ENCODE results near the gene MDK. TPM values are rescaled to one million over a fixed set of nuclear protein-coding genes. Genes with fewer than 3 reads are reported as not detected.

MDK gene
- total RNA-seq, 3 donors from 2014 or later, result 103 to 672 (median 193) TPM

- H3K9me3 ChIP-seq, result no peaks in the 10 kb centered on the region
- no peak overlapping the region for H3K4me3 ChIP-seq
- DNase-seq (no peak), ATAC-seq (no peak)
- H3K4me1 ChIP-seq (ENCODE audit: low read depth), result peaks cover 14% of the 10 kb centered on the region
- intact Hi-C loops (cut with DNase I, micrococcal nuclease), result no loop called here
- no peaks in the 10 kb centered on the region for H3K36me3 ChIP-seq (ENCODE audit: low read depth)
- no peak for TF ChIP-seq CTCF (IDR thresholded peaks at IDR 0.05)
These were observed 47.3 kb upstream of the MDK start for GRCh38 chr11:46334211-46334610.

DNA sequence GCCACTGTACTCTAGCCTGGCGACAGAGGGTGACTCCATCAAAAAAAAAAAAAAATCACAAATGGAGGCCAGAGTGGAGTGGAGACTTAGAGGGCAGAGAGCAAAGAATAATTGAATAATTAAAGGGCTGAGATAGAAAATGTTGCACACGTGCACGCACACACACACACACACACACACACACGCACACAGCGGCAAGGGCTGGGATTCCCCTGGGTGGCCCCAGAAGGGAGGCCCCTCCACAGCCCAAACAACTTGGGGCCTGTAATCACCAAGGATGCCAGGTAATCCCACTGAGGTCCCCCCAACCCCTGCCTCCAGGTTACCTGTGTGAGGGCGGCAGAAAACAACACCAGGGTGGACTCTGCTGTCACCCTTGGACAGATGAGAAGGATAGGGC is 46.2 kb upstream of the MDK start:
- ATAC-seq (no peak), DNase-seq (no peak)
- no peak for TF ChIP-seq CTCF (IDR thresholded peaks at IDR 0.05)
- intact Hi-C loops (cut with DNase I, micrococcal nuclease), result no loop called here
- Histone ChIP-seq H3K36me3 (ENCODE audit: low read depth) (no peaks in the 10 kb centered on the region), H3K9me3 (no peaks in the 10 kb centered on the region), H3K4me3 (no peak overlapping the region), H3K4me1 (ENCODE audit: low read depth) (peaks cover 14% of the 10 kb centered on the region)

GRCh38 chr11:46335890-46336562 is 45.4 kb upstream of the MDK start:
- H3K9me3 ChIP-seq, result no peaks in the 10 kb centered on the region
- intact Hi-C loops (cut with DNase I, micrococcal nuclease), result no loop called here
- DNase-seq (no peak), ATAC-seq (peak; percentile 55)
- no peak for TF ChIP-seq CTCF (IDR thresholded peaks at IDR 0.05)
- H3K36me3 ChIP-seq (ENCODE audit: low read depth), result no peaks in the 10 kb centered on the region
- H3K4me3 ChIP-seq, result no peak overlapping the region
- H3K4me1 ChIP-seq (ENCODE audit: low read depth), result peaks cover 14% of the 10 kb centered on the region

GRCh38 chr11:46336563-46337180 is 44.8 kb upstream of the MDK start:
- H3K4me1 ChIP-seq (ENCODE audit: low read depth), result peaks cover 14% of the 10 kb centered on the region
- no peak for DNase-seq
- no peak overlapping the region for H3K4me3 ChIP-seq
- no peaks in the 10 kb centered on the region for H3K9me3 ChIP-seq
- TF ChIP-seq CTCF (IDR thresholded peaks at IDR 0.05), result no peak
- intact Hi-C loops (cut with DNase I, micrococcal nuclease), result no loop called here
- H3K36me3 ChIP-seq (ENCODE audit: low read depth), result no peaks in the 10 kb centered on the region
- ATAC-seq, result no peak

DNA sequence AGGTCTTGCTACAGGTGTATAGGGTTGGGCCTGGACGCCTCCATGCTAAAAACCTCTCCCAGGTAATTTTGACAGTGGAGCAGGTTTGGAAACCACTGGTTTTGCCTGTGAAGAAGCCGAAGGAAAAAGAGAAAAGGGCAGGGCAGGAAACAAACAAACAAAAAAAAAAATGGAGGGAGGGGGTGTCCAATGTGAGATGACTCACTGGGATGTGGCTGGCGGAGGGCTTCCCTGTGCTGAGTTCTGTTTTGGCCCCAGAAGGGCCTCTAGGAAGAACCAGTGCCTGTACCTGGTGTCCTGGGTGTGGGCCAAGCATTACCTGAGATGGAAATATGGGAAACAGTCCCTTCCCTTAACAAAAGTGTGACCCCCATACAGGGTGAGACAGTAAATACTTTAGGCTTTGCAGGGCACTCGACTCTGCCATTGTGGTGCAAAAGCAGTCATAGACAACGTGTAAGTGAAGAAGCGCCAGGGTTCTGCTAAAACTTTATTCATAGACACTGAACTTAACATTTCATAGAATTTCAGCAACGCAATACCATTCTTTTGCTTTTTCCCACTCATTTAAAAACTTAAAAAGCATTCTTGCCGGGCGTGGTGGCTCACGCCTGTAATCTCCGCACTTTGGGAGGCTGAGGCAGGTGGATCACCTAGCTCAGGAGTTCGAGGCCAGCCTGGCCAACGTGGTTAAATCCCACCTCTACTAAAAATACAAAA is 43.7 kb upstream of the MDK start:
- TF ChIP-seq CTCF (IDR thresholded peaks at IDR 0.05), result no peak
- H3K4me1 ChIP-seq (ENCODE audit: low read depth), result peaks cover 9% of the 10 kb centered on the region
- ATAC-seq (no peak), DNase-seq (no peak)
- H3K9me3 ChIP-seq, result no peaks in the 10 kb centered on the region
- no peaks in the 10 kb centered on the region for H3K36me3 ChIP-seq (ENCODE audit: low read depth)
- no peak overlapping the region for H3K4me3 ChIP-seq
- intact Hi-C loops (cut with DNase I, micrococcal nuclease), result no loop called here
